ENCODE measurements around the gene MBD3. TPM values are rescaled to one million over a fixed set of nuclear protein-coding genes. Genes with fewer than 3 reads are reported as not detected.

MBD3 gene
- total RNA-seq, 2 donors from 2014 or later = 47.7 to 57.5 TPM

DNA sequence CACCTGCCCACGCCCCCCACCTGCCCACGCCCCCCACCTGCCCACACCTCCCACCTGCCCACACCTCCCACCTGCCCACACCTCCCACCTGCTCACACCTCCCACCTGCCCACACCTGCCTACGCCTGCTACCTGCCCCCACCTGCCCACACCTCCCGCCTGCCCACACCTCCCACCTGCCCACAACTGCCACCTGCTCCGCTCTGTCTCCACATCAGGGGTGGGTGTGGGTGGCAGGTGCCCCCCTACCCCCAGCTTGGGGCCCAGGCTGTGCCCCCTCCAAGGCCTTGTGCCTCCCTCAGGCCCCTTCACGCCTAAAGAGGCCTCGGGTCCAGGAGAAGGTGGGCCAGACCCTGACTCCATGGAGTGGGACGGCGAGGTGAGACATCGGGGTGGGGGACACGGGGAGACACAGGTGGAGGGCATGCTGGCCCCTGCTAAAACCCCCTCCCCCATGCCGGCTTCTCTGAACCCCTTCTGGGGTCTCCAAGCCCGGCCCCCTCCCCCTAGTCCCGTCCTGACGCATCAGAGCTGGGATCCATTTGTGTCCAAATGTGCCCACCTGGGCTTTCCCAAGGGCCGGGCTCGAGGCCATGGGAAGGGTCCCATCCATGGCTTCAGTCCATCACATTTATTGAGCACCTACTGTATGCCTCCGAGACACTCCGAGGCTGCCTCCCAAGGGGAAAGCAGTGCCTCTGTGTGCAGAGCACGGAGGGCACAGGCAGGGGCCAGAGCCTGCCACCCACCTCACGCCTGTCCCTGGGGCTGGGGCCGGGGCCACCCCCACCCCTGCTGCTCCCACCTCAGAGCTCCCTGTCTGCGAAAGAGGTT is 63.9 kb downstream of the MBD3 start:
- ATAC-seq (no peak), DNase-seq (no peak)
- intact Hi-C loops (cut with DNase I, micrococcal nuclease) = no loop called here

DNA sequence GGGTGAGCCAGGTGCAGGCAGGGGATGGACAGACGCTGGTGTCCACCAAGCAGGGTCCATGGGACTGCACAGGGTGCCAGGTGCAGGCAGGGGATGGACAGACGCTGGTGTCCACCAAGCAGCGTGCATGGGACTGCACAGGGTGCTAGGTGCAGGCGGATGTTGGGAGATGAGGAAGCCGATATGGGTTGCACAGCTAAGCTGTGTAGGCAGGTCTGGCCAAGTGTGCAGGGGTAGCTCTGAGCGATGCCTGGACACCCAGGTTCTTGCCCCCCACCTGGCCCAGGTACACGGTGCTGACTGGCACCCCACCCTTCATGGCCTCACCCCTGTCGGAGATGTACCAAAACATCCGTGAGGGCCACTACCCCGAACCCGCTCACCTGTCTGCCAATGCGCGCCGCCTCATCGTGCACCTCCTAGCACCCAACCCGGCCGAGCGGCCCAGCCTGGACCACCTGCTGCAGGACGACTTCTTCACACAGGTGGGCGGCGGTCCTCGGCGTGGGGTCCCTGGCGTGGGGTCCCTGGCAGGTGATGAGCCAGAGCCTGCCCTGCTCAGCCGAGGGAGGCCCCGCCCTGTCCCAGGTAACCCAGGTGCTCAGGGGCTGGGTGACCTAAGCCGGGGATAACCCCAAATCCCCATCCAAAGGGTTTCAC is 64.9 kb downstream of the MBD3 start:
- intact Hi-C loops (cut with DNase I, micrococcal nuclease) = no loop called here
- ATAC-seq (no peak), DNase-seq (no peak)

DNA sequence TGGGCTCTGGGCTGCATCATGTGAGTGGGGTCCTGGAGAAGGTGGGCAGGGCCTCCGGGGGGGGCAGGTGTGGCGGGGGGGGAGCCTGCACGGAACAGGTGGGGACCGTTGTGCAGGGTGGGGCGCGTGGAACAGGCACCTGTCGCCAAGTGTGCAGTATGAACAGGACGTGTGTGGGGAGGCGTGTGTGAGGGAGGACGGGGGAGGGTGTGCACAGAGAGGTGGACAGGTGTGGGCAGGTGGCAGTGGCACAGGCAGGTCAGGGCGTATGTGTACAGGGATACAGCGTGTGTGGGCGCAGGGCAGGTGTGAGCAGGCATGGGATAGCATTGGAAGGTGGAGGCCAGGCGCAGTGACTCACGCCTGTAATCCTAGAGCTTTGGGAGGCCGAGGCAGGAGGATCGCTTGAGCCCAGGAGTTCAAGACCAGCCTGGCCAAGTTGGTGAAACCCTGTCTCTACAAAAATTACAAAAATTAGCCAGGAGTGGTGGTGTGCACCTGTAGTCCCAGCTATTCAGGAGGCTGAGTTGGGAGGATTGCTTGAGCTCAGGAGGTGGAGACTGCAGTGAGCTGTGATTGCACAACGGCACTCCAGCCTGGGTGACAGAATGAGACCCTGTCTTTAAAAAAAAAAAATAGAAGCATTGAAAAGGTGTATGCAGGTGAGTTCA is 65.6 kb downstream of the MBD3 start:
- ATAC-seq (no peak), DNase-seq (no peak)
- intact Hi-C loops (cut with DNase I, micrococcal nuclease) = no loop called here

- intact Hi-C loops (cut with DNase I, micrococcal nuclease) = no loop called here
- ATAC-seq (no peak), DNase-seq (no peak)
These were observed 66.4 kb downstream of the MBD3 start for GRCh38 chr19:1526066-1526778.

DNA sequence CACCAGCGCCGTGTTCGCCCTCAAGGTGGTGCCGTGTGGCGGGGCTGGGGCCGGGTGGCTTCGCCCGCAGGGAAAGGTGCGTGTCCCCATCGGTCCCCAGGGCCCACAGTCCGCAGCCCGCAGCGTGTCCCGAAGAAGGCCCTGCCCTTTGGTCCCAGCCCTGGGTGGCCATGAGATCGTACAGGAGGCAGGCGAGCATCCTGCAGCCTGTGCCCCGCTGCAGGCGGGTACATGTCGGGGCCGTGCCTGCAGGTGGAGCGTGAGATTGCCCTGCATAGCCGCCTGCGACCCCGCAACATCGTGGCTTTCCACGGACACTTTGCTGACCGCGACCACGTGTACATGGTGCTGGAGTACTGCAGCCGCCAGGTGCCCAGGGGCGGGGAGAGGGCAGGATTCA is 67.3 kb downstream of the MBD3 start:
- intact Hi-C loops (cut with DNase I, micrococcal nuclease) = no loop called here
- DNase-seq = no peak
- ATAC-seq = no peak

GRCh38 chr19:1524972-1525325 is 67.7 kb downstream of the MBD3 start:
- intact Hi-C loops (cut with DNase I, micrococcal nuclease) = no loop called here
- ATAC-seq (no peak), DNase-seq (no peak)

- no peak for ATAC-seq
- DNase-seq = no peak
- intact Hi-C loops (cut with DNase I, micrococcal nuclease) = no loop called here
These were observed 68.2 kb downstream of the MBD3 start for GRCh38 chr19:1524287-1524971.

Other genes with a start within 250 kb of the MBD3 start
- 100 to 1,000 TPM; 141 to 178 TPM for gene NDUFS7, start 209.0 kb downstream of the MBD3 start, total RNA-seq
- gene GAMT, start 191.3 kb downstream of the MBD3 start, total RNA-seq = 1 to 10 TPM; 2.3 to 2.5 TPM
- 100 to 1,000 TPM in 1 of 2 donors, 10 to 100 TPM in 1; 82.1 to 106 TPM for gene DAZAP1, start 185.3 kb downstream of the MBD3 start, total RNA-seq
- 100 to 1,000 TPM; 908 to 922 TPM for gene RPS15, start 154.5 kb downstream of the MBD3 start, total RNA-seq
- gene APC2, start 142.7 kb downstream of the MBD3 start, total RNA-seq = under 1 TPM; 0.18 to 0.56 TPM
- gene C19orf25, start 113.7 kb downstream of the MBD3 start, total RNA-seq = 10 to 100 TPM; 34.2 to 35.7 TPM
- 1 to 10 TPM; 3.2 to 4.6 TPM for gene PCSK4, start 102.5 kb downstream of the MBD3 start, total RNA-seq
- 1 to 10 TPM; 3.5 to 4.1 TPM for gene REEP6, start 101.7 kb downstream of the MBD3 start, total RNA-seq
- 1 to 10 TPM; 2.0 to 5.4 TPM for gene ADAMTSL5, start 79.8 kb downstream of the MBD3 start, total RNA-seq
- not detected for gene PLK5, start 68.8 kb downstream of the MBD3 start, total RNA-seq
- gene MEX3D, start 24.5 kb downstream of the MBD3 start, total RNA-seq = 10 to 100 TPM; 22.3 to 24.8 TPM
- 100 to 1,000 TPM; 337 to 359 TPM for gene UQCR11, start 12.6 kb upstream of the MBD3 start, total RNA-seq
- gene TCF3, start 59.8 kb upstream of the MBD3 start, total RNA-seq = 10 to 100 TPM; 64.1 to 64.7 TPM
- gene ONECUT3, start 160.6 kb upstream of the MBD3 start, total RNA-seq = not detected
- under 1 TPM; 0.52 to 0.84 TPM for gene ATP8B3, start 219.4 kb upstream of the MBD3 start, total RNA-seq